ENCODE data around the gene DTD2.

Gene DTD2

GRCh38 chr14:31405106-31405505, 52.2 kb downstream of the DTD2 start:
- DNase-seq: no peak

DNA sequence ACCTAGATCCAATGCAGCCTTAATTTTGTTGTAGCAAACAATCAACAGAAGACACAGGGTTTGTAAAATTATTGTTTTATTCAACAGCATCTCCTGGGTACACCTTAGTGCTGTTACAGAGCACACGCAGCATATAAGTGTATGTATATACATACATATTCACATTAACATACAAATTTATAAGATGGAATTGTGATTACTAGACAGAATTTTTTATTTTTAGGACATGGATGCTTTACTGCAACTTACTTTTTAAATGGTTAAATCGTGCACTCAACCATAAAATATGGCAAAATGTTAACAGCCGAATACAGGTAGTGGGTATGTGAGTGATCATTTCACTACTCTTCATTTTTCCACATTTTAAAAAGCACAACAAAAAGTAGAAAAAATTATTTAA, 53.6 kb downstream of the DTD2 start:
- DNase-seq: no peak

- no peak for DNase-seq
Observed at GRCh38 chr14:31402764-31403439, 54.4 kb downstream of the DTD2 start.

DNA sequence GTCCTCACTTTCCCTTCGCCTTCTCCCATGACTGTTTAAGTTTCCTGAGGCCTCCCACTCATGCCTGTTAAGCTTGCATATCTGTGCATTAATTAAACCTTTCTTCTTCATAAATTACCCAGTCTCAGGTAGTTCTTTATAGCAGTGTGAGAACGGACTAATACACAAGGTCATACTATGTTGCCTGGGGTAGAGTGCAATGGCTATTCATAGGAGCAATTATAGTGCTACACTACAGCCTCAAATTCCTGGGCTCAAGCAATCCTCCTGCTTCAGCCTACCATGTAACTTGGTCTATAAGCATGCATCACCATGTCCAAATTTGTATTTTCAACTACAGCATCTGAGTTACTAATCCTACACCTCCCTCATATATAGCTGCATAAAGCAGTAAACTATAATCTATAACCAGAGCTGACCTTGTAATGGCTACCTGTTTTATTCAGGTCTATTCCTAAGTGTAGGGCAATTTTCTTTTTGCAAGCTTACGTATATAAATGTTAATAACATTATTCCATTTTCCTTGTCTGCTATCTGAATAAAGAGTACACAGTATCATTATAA, 55.9 kb downstream of the DTD2 start:
- DNase-seq: no peak

DNA sequence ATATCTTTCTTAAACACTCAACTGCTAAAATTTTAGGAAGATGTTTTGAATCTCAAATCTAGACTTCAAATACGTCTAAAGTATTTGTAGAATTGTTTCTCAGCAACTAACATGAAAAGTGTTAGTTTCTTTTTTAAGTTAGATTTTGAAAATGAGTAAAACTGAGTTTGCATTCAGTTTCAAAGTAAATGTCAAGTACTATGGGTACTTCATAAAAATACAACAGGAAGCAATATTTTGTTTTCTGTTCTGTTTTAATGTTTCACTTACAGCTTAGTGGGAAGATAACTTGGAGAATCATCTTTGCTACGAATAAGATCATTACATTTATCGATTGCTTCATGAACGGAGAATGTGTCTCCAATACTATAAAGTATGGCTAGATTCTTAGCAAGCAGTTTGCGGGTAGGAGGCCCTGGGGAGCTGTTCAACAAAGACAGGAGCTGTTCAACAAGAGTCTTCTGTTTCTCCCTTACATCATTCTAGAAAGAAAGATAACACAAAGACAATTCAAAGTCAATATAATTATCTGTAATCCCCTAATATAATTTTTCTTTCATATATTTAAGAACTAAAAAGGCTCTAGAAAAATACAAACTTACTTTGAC, 57.2 kb downstream of the DTD2 start:
- peak; percentile 15 for DNase-seq
